Left renal pelvis (tissue), 4 donors: Measurements from ENCODE around the gene OR52M1. TPM values are rescaled to one million over a fixed set of nuclear protein-coding genes. Genes with fewer than 3 reads are reported as not detected.

Source experiments
- DNase-seq, 4 donors: peaks; one replicate each; pipeline ENCODE4 v3.0.0-alpha.2; 2013; ENCODE audit warnings: low read depth in 4 of 4, low spot score in 3 of 4
- polyA plus RNA-seq, 4 donors: library from polyadenylated mRNA; unstranded; fragments of 120-200 nt; gene quantifications; one replicate each; pipeline ENCODE4 v1.2.1, GENCODE V29; 2013; ENCODE audit not compliant: insufficient read length in 4 of 4

Gene OR52M1
- polyA plus RNA-seq, 4 donors: not detected

DNA sequence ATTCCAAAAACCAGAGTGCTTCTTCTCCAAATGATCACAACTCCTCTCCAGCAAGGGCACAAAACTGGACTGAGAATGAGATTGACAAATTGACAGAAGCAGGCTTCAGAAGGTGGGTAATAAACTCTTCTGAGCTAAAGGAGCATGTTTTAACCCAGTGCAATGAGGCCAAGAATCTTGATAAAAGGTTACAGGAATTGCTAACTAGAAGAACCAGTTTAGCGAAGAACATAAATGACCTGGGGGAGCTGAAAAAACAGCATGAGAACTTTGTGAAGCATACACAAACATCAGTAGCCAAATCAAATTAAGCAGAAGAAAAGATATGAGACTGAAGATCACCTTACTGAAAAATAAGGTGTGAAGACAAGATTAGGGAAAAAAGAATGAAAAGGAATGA is 15.5 kb downstream of the OR52M1 start:
- DNase-seq: peak in 3 of 4 donors; percentile 14 to 36 (median 27)

DNA sequence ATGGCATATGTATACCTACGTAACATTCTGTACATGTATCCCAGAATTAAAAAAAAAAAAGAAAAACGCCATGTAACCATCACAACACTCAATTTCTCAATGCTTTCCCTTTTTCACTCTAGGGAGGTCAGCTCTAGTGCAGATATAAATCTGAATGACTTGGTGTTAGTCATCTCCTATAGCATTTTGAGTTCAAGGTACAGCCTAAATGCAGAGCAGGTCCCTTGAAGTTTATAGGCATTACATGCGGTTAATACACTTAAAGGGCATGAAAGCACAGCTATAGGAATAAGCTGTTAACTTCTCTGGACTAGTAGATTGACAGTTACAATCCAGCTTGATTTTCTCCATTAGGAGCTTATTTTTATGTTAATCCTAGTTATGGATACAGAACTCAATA is 20.4 kb downstream of the OR52M1 start:
- DNase-seq: no peak

DNA sequence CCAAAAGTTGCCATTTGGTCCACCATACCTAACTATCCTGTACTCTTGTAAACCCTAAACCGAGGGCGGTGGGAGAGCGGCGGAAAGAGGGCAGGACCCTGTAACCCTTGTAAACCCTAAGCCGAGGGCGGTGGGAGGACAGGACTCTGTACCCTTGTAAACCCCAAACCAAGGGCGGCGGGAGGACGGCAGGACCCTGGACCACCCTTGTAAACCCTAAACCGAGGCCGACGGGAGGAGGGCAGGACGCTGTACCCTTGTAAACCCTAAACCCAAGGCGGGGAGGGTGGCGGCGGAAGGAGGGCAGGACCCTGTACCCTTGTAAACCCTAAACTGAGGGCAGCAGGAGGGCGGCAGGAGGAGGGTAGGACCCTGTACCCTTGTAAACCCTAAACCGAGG is 24.1 kb downstream of the OR52M1 start:
- DNase-seq: no peak

DNA sequence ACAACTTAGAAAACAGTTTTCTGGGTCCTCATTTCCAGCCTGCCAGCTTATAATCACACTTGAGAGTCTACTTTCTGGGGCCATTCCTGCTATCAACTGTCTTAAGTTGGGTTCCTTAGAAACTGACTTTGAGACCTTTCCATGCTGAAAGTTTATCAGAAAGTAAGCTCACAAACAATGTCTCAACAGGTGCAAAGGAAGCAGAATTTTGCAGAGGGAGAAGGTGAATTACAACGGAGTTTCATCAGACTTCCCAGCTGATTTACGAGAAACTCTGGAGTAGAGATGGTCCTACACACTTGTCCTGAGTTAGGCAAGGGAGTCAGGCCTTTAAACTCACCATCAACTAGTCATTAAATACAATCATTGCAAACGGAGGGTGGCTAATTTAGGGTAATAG is 31.9 kb downstream of the OR52M1 start:
- DNase-seq: no peak

DNA sequence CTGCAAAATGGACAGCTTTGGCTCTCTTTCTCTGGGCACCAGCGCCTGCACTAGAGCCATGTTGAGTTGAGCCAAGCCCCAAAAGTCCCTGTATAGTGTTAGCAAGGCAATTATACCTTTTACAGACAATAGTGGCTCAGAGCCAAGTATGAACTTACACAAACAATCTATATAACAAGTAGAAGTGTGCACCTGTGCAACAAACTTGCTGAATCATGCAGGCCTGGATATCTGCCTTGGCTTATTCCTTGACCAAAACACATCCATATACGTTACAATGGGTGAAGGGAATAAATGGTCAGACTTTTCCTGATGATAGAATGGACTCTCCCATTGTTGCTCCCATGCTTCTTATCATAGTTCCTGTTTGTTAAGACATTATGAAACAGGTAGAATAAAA is 32.8 kb downstream of the OR52M1 start:
- DNase-seq: no peak

DNA sequence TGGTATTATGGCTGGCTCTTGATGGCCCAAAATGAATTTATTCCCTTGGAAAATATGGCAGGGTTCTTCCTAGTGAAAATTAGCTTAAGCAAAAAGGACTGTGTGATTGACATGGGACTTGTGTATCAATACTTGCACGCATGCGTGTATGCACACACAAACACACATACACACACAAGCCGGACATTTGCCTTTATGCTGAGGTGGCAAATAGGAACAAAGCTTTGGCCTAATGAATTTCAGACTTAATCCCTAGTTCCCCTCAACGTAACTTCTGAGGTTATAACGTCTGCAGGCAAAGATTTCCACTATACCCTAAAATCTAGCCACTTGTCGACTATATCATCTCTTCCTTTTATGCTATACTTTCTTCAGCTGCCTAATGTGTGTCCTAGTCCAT is 33.6 kb downstream of the OR52M1 start:
- DNase-seq: no peak

DNA sequence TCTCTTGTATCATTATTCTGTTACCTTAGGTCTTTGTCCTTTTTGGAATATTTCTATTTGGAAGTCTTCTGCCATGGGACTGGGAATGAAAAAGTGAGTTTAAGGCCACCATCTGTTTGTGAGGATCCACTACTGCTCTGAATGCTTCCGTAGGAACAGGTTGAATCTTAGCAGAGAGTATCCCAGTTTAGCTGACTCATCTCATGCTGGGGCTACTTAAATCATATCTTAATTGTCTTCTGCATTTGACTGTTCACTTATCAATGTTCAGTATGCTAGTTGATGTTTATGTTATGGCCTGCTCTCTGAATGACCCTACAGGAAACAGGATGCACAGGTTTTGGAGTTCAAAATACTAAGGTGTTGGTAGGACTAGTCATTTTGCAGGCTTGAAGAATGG is 35.1 kb downstream of the OR52M1 start:
- no peak for DNase-seq

DNA sequence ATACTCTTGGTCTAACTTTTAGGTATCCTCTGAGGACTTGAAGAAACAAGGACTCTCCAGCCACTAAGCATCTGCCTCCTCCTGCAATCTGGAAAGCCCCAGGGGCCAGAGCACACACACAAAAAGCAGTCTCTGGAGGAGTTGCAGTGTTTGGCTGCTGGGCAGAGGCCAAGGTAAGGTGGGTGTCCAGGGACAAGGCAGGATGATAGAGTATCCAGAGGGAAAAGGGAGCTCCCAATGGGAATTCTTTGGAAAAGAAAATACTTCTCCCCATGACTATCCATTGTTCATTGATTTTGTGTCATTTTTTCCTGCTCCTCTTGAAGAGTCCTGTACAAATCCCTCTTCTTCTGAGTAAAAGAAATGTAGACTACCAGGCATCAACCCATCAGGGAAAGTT is 36.5 kb downstream of the OR52M1 start, which contains the start of gene OR52I2:
Gene OR52I2, plus strand, starts transcription at position 301 of the 400 bp plus-strand sequence.
- DNase-seq: no peak

DNA sequence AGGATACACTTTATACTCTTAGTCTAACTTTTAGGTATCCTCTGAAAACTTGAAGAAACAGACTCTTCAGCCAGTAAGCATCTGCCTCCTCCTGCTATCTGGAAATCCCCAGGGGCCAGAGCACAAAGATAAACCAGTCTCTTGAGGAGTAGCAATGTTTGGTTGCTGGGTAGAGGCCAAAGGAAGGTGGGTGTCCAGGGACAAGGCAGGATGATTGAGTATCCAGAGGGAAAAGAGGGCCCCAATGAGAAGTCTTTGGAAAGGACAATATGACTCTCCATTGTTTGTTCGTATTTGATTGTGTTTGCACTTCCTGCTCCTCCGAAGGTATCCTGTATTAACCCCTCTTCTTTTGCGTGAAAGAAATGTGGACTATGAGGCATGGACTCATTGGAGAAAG is 44.0 kb downstream of the OR52M1 start:
- DNase-seq: no peak

DNA sequence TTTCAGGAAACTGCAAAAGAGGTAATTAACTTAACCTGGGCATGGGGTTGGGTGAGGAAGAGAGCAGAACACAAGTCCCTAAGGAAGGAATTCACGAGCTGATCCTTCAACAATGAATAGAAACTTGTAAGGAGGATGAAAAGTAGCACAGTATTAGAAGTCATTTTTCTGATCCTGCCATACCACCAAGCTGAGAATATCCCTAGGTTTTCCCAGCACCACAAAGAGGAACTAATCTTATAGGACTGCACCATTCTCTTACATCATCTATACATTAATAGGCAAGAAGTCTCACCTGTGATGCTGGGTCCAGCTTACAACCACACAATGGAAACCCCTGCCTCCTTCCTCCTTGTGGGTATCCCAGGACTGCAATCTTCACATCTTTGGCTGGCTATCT is 48.7 kb downstream of the OR52M1 start, which contains the start of gene OR52I1:
Gene OR52I1, plus strand, starts transcription at position 301 of the 400 bp plus-strand sequence. Its CDS starts 0 bp downstream, at position 301.
- no peak for DNase-seq

Other genes starting within 250 kb of the OR52M1 start
- gene OR52B4, start 176.8 kb upstream of the OR52M1 start, polyA plus RNA-seq: not detected
- 10 to 100 TPM; 20.6 to 23.2 (median 22.5) TPM for gene TRIM21, start 151.5 kb upstream of the OR52M1 start, polyA plus RNA-seq
- gene OR52K2, start 95.9 kb upstream of the OR52M1 start, polyA plus RNA-seq: not detected
- gene OR52K1, start 62.5 kb upstream of the OR52M1 start, polyA plus RNA-seq: under 1 TPM; 0.09 to 0.18 (median 0.13) TPM
- gene OR52I2, start 36.6 kb downstream of the OR52M1 start, polyA plus RNA-seq: not detected
- gene OR52I1, start 48.8 kb downstream of the OR52M1 start, polyA plus RNA-seq: under 1 TPM in 1 of 4 donors, not detected in 3; 0.08 TPM
- gene TRIM68, start 63.0 kb downstream of the OR52M1 start, polyA plus RNA-seq: 10 to 100 TPM; 16.4 to 23.0 (median 20.5) TPM
- not detected for gene OR51D1, start 92.3 kb downstream of the OR52M1 start, polyA plus RNA-seq
- 1 to 10 TPM; 1.8 to 3.1 (median 2.3) TPM for gene OR51E1, start 98.8 kb downstream of the OR52M1 start, polyA plus RNA-seq
- under 1 TPM; 0.46 to 0.89 (median 0.67) TPM for gene OR51E2, start 152.7 kb downstream of the OR52M1 start, polyA plus RNA-seq
- gene MMP26, start 159.6 kb downstream of the OR52M1 start, polyA plus RNA-seq: under 1 TPM; 0.21 to 0.71 (median 0.30) TPM
- gene OR51F1, start 224.7 kb downstream of the OR52M1 start, polyA plus RNA-seq: not detected